Effector memory CD8-positive, alpha-beta T cell (primary cell): ENCODE data around the gene MRPL32.

Experiments
- ATAC-seq: fragments of 150-1000 bp; cut with Tn5 transposase; replicated peaks from 2 replicates; pipeline ENCODE4 v1.10.0; 2021; ENCODE audit warnings: mild to moderate bottlenecking, moderate library complexity
- DNase-seq, 3 experiments: peaks; one replicate each; pipeline ENCODE4 v3.0.0; 2021
- H3K27ac Mint-ChIP-seq, 2 donors: one replicate each; pipeline ENCODE4 v1.8.0; 2022; ENCODE audit warnings: mild to moderate bottlenecking in 2 of 2, mixed read lengths in 2 of 2, moderate library complexity in 2 of 2
- H3K27me3 Mint-ChIP-seq, 2 donors: one replicate each; pipeline ENCODE4 v1.8.0; 2022; ENCODE audit warnings: mixed read lengths in 2 of 2
- H3K36me3 Mint-ChIP-seq: one replicate; pipeline ENCODE4 v1.8.0; 2022; ENCODE audit warnings: mild to moderate bottlenecking, moderate library complexity, mixed read lengths; ENCODE audit not compliant: insufficient read depth
- H3K4me1 Mint-ChIP-seq, 2 donors: one replicate each; pipeline ENCODE4 v1.8.0; 2022; ENCODE audit warnings: low read depth in 2 of 2, mixed read lengths in 2 of 2
- H3K4me3 Mint-ChIP-seq, 2 donors: one replicate each; pipeline ENCODE4 v1.8.0; 2022; ENCODE audit warnings: mild to moderate bottlenecking in 2 of 2, mixed read lengths in 2 of 2, moderate library complexity in 2 of 2
- H3K9me3 Mint-ChIP-seq, 2 donors: one replicate each; pipeline ENCODE4 v1.8.0; 2022; ENCODE audit warnings: mixed read lengths in 2 of 2

MRPL32 gene

DNA sequence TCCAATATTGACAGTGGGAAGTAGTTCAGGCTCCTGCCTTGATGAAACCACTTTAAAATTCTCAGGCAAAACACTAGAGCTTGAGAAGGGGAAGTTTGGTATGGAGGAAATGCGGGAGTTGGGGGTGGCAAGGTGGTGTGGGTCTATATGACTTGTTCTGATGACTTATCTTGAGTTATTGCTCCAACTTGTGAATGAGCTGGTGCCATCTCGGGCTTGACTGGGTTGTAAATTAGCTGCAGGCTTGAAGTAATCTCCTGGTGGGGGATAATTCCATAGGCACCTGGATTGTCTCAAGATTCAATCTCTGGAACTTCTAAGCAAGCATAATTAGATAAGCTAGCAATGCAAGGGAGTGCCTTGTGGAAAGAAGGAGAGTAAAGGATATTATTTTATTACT is 29.0 kb downstream of the MRPL32 start:
- Mint-ChIP-seq H3K9me3 (peaks cover 0 to 7% of the 10 kb centered on the region in 2 donors), H3K4me3 (no peak overlapping the region), H3K36me3 (peaks cover 2% of the 10 kb centered on the region), H3K27ac (no peak overlapping the region), H3K27me3 (peaks cover 26 to 27% of the 10 kb centered on the region in 2 donors), H3K4me1 (no peaks in the 10 kb centered on the region)
- ATAC-seq (no peak), DNase-seq (no peak)

DNA sequence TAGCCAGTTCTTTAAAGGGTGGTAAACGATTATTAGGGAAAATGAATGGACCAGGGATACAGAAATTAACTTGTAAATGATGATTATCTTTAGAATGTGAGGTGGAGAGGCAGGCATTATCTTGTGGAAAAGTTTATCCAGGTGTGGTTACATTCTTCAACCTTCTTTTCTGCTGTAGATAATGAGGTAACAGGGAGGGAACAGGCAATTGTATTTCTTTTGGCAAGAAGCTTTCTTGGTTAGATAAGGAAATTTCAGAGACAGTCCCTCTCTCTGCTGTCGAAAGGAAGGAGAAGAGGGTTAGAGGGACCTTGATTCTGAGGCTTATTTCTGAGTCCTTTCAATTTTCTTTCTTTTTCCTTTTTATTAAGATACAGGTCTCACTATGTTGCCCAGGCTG is 32.1 kb downstream of the MRPL32 start:
- no peaks in the 10 kb centered on the region for H3K4me1 Mint-ChIP-seq
- H3K4me3 Mint-ChIP-seq = no peak overlapping the region
- ATAC-seq (no peak), DNase-seq (no peak)
- no peaks in the 10 kb centered on the region for H3K9me3 Mint-ChIP-seq
- H3K27me3 Mint-ChIP-seq = peaks cover 46% of the 10 kb centered on the region in 2 donors
- no peak overlapping the region for H3K27ac Mint-ChIP-seq
- H3K36me3 Mint-ChIP-seq = no peaks in the 10 kb centered on the region

- H3K27me3 Mint-ChIP-seq = peaks cover 41 to 45% of the 10 kb centered on the region in 2 donors
- ATAC-seq (no peak), DNase-seq (no peak)
- H3K4me3 Mint-ChIP-seq = no peak overlapping the region
- no peaks in the 10 kb centered on the region for H3K9me3 Mint-ChIP-seq
- H3K36me3 Mint-ChIP-seq = no peaks in the 10 kb centered on the region
- no peaks in the 10 kb centered on the region for H3K4me1 Mint-ChIP-seq
- no peak overlapping the region for H3K27ac Mint-ChIP-seq
These were observed 33.0 kb downstream of the MRPL32 start for GRCh38 chr7:42964849-42965805.

DNA sequence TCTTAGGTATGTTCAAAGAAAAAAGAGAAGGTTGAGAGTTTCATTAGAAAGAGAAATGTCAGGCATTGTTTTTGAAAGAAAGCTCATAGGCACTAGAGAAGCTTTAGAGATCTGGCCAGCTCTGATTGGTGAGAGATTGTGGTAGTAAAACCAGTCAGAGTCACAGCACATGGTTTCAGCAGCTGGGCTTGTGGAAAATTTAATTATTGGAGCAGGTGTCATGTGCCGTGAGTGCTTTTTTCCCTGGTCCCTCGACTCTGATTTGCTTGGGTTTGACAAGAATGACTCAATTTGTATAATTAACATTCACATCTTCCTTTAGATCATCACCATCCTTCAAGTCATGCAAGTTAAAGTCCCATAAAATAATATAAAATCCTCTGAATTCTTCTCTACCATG is 35.2 kb downstream of the MRPL32 start:
- ATAC-seq (no peak), DNase-seq (no peak)
- Mint-ChIP-seq H3K27ac (no peak overlapping the region), H3K36me3 (no peaks in the 10 kb centered on the region), H3K4me3 (no peak overlapping the region), H3K9me3 (no peaks in the 10 kb centered on the region), H3K4me1 (no peaks in the 10 kb centered on the region), H3K27me3 (peaks cover 29 to 32% of the 10 kb centered on the region in 2 donors)

- Mint-ChIP-seq H3K9me3 (no peaks in the 10 kb centered on the region), H3K4me3 (no peak overlapping the region), H3K27me3 (peaks cover 31 to 44% of the 10 kb centered on the region in 2 donors), H3K36me3 (no peaks in the 10 kb centered on the region), H3K4me1 (no peaks in the 10 kb centered on the region), H3K27ac (no peak overlapping the region)
- DNase-seq (no peak), ATAC-seq (no peak)
These were observed 40.7 kb downstream of the MRPL32 start for GRCh38 chr7:42972699-42973500.

GRCh38 chr7:42976371-42976770 is 44.2 kb downstream of the MRPL32 start:
- ATAC-seq (no peak), DNase-seq (no peak)
- Mint-ChIP-seq H3K9me3 (no peaks in the 10 kb centered on the region), H3K27me3 (peaks cover 35 to 52% of the 10 kb centered on the region in 2 donors), H3K27ac (no peak overlapping the region), H3K36me3 (no peaks in the 10 kb centered on the region), H3K4me3 (no peak overlapping the region), H3K4me1 (no peaks in the 10 kb centered on the region)

DNA sequence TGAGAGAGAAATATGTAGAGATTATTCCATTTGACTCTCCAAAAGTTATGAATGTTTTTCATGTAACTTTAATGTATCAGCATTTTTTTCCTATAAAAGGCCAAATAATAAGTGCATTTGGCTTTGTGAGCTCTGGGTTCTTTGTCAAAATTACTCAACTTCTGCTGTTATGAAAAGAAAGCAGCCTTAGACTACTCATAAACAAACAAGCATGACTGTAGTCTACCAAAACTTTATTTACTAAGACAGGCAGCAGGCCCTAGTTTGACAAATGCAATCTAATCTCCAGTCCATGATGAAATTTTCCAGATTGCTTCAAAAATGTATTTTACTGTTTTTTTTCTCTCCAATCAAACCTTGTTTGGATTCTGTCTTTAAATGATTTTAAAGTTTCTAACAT is 46.3 kb downstream of the MRPL32 start:
- no peak for DNase-seq
- H3K27ac Mint-ChIP-seq = no peak overlapping the region
- no peaks in the 10 kb centered on the region for H3K4me1 Mint-ChIP-seq
- H3K36me3 Mint-ChIP-seq = no peaks in the 10 kb centered on the region
- ATAC-seq = no peak
- peaks cover 35 to 51% of the 10 kb centered on the region in 2 donors for H3K27me3 Mint-ChIP-seq
- no peaks in the 10 kb centered on the region for H3K9me3 Mint-ChIP-seq
- no peak overlapping the region for H3K4me3 Mint-ChIP-seq

DNA sequence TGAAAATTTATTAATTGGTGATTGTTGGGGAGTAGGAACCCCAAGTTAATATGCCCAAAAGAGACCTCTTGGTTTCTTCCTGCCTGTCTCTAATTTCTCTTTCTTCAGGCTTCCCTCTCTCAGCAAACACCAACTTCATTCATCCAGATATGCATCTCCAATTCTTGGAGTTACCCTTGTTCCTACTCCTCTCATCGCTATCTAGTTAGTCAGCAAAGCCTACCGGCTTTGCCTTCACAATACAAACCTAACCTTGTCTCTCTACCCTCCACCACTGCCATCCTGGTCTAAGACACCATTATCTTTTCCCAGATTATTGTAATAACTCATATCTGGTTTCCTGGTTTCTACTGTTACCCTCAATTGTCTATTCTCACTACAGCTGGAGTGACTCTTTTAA is 47.9 kb downstream of the MRPL32 start:
- Mint-ChIP-seq H3K4me3 (no peak overlapping the region), H3K4me1 (no peaks in the 10 kb centered on the region), H3K36me3 (no peaks in the 10 kb centered on the region), H3K27ac (no peak overlapping the region), H3K9me3 (no peaks in the 10 kb centered on the region), H3K27me3 (peaks cover 26 to 38% of the 10 kb centered on the region in 2 donors)
- ATAC-seq (no peak), DNase-seq (no peak)

GRCh38 chr7:42980514-42980913 is 48.3 kb downstream of the MRPL32 start:
- peaks cover 23 to 38% of the 10 kb centered on the region in 2 donors for H3K27me3 Mint-ChIP-seq
- H3K4me3 Mint-ChIP-seq = no peak overlapping the region
- no peak for DNase-seq
- no peak overlapping the region for H3K27ac Mint-ChIP-seq
- no peaks in the 10 kb centered on the region for H3K36me3 Mint-ChIP-seq
- ATAC-seq = no peak
- H3K4me1 Mint-ChIP-seq = no peaks in the 10 kb centered on the region
- no peaks in the 10 kb centered on the region for H3K9me3 Mint-ChIP-seq

- no peaks in the 10 kb centered on the region for H3K36me3 Mint-ChIP-seq
- DNase-seq = no peak
- H3K9me3 Mint-ChIP-seq = no peaks in the 10 kb centered on the region
- no peak overlapping the region for H3K27ac Mint-ChIP-seq
- H3K27me3 Mint-ChIP-seq = peaks cover 27 to 31% of the 10 kb centered on the region in 2 donors
- no peaks in the 10 kb centered on the region for H3K4me1 Mint-ChIP-seq
- no peak overlapping the region for H3K4me3 Mint-ChIP-seq
- no peak for ATAC-seq
These were observed 49.4 kb downstream of the MRPL32 start for GRCh38 chr7:42981601-42982000.

- no peaks in the 10 kb centered on the region for H3K9me3 Mint-ChIP-seq
- peaks cover 16 to 29% of the 10 kb centered on the region in 2 donors for H3K27me3 Mint-ChIP-seq
- H3K36me3 Mint-ChIP-seq = no peaks in the 10 kb centered on the region
- H3K4me3 Mint-ChIP-seq = no peak overlapping the region
- DNase-seq = no peak
- no peaks in the 10 kb centered on the region for H3K4me1 Mint-ChIP-seq
- ATAC-seq = no peak
- H3K27ac Mint-ChIP-seq = no peak overlapping the region
These were observed 50.5 kb downstream of the MRPL32 start for GRCh38 chr7:42982604-42983115.

DNA sequence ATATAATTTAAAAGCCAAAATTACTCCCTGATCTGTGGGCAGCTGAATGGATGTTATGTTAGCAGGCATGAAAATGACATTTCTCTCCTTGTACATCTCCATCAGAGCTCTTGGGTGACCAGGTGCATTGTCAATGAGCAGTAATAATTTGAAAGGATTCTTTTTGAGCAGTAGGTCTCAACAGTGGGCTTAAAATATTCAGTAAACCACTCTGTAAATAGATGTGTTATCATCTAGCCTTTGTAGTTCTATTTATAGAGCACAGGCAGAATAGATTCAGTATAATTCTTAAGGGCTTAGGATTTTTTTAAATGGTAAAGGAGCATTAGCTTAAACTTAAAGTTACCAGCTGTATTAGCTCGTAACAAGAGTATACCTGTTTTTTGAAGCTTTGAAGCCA is 52.0 kb downstream of the MRPL32 start:
- no peak for ATAC-seq
- Mint-ChIP-seq H3K4me3 (no peak overlapping the region), H3K27ac (no peak overlapping the region), H3K27me3 (peaks cover 21 to 30% of the 10 kb centered on the region in 2 donors), H3K36me3 (no peaks in the 10 kb centered on the region), H3K9me3 (no peaks in the 10 kb centered on the region), H3K4me1 (no peaks in the 10 kb centered on the region)
- DNase-seq = no peak

- Mint-ChIP-seq H3K36me3 (no peaks in the 10 kb centered on the region), H3K27me3 (peaks cover 9 to 22% of the 10 kb centered on the region in 2 donors), H3K27ac (no peak overlapping the region), H3K4me3 (no peak overlapping the region), H3K9me3 (no peaks in the 10 kb centered on the region), H3K4me1 (no peaks in the 10 kb centered on the region)
- ATAC-seq (no peak), DNase-seq (no peak)
These were observed 54.0 kb downstream of the MRPL32 start for GRCh38 chr7:42986213-42986612.
